GM19468 (cell line): ENCODE data around the gene ENTR1.
A peak's percentile ranks its signal among the peaks of the same experiment; 100 is the strongest.
"Not testable (repeated sequence)": the region's sequence is repeated elsewhere in the genome, so short reads cannot be mapped to it uniquely, and the experiment has no call there.

ENCODE experiments used
- ATAC-seq: cut with Tn5 transposase; IDR thresholded peaks from one replicate; pipeline ENCODE4 v1.9.1; 2021; ENCODE audit warnings: mild to moderate bottlenecking, moderate library complexity, moderate number of reproducible peaks; ENCODE audit not compliant: unreplicated experiment; ENCODE audit errors: extremely low read depth

ENTR1 gene

GRCh38 chr9:136439481-136440408, 29.3 kb upstream of the ENTR1 start, which contains the start of gene INPP5E:
Gene INPP5E, minus strand, starts transcription at chr9:136439845. Its CDS starts 426 bp downstream, at chr9:136439419.
- peak; percentile 17 for ATAC-seq

GRCh38 chr9:136438548-136439480, 28.4 kb upstream of the ENTR1 start:
- peak; percentile 10 for ATAC-seq

GRCh38 chr9:136437839-136438547, 27.6 kb upstream of the ENTR1 start:
- no peak for ATAC-seq

- no peak for ATAC-seq
Measured at GRCh38 chr9:136437430-136437829, 27.0 kb upstream of the ENTR1 start.

- no peak for ATAC-seq
Measured at GRCh38 chr9:136436055-136436634, 25.7 kb upstream of the ENTR1 start.

- no peak for ATAC-seq
Measured at GRCh38 chr9:136434580-136435169, 24.3 kb upstream of the ENTR1 start.

- no peak for ATAC-seq
Measured at GRCh38 chr9:136433849-136434579, 23.6 kb upstream of the ENTR1 start.

- no peak for ATAC-seq
Measured at GRCh38 chr9:136433043-136433715, 22.8 kb upstream of the ENTR1 start.

- ATAC-seq, result no peak
Measured at GRCh38 chr9:136432591-136432990, 22.2 kb upstream of the ENTR1 start.

GRCh38 chr9:136431782-136432350, 21.5 kb upstream of the ENTR1 start:
- no peak for ATAC-seq

- ATAC-seq, result no peak
Measured at GRCh38 chr9:136430588-136431234, 20.3 kb upstream of the ENTR1 start.

- ATAC-seq, result no peak
Measured at GRCh38 chr9:136429683-136430491, 19.5 kb upstream of the ENTR1 start.

- no peak for ATAC-seq
Measured at GRCh38 chr9:136429075-136429628, 18.7 kb upstream of the ENTR1 start.

GRCh38 chr9:136426787-136427186, 16.4 kb upstream of the ENTR1 start:
- ATAC-seq, result no peak

- not testable (repeated sequence) for ATAC-seq
Measured at GRCh38 chr9:136425367-136425766, 15.0 kb upstream of the ENTR1 start.

GRCh38 chr9:136424750-136425362, 14.4 kb upstream of the ENTR1 start:
- ATAC-seq, result no peak
